ENCODE measurements around the gene FIBCD1. TPM values are rescaled to one million over a fixed set of nuclear protein-coding genes. Genes with fewer than 3 reads are reported as not detected.

FIBCD1 gene
- total RNA-seq, 2 experiments from 2014 or later = not detected

DNA sequence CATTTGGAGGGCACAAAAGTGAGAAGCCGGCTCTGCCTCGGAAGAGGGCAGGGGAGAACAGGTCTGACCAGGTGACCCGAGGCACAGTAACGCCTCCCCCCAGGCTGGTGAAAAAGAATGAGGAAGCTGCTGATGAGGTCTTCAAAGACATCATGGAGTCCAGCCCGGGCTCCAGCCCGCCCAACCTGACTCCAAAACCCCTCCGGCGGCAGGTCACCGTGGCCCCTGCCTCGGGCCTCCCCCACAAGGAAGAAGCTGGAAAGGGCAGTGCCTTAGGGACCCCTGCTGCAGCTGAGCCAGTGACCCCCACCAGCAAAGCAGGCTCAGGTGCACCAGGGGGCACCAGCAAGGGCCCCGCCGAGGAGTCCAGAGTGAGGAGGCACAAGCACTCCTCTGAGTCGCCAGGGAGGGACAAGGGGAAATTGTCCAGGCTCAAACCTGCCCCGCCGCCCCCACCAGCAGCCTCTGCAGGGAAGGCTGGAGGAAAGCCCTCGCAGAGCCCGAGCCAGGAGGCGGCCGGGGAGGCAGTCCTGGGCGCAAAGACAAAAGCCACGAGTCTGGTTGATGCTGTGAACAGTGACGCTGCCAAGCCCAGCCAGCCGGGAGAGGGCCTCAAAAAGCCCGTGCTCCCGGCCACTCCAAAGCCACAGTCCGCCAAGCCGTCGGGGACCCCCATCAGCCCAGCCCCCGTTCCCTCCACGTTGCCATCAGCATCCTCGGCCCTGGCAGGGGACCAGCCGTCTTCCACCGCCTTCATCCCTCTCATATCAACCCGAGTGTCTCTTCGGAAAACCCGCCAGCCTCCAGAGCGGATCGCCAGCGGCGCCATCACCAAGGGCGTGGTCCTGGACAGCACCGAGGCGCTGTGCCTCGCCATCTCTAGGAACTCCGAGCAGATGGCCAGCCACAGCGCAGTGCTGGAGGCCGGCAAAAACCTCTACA lies 54.2 kb downstream of the FIBCD1 start:
- Mint-ChIP-seq H3K4me1 (ENCODE audit: low read depth) (no peaks in the 10 kb centered on the region), H3K4me3 (no peak overlapping the region), H3K36me3 (ENCODE audit: low read depth) (peaks cover 24% of the 10 kb centered on the region), H3K27ac (no peak overlapping the region), H3K27me3 (ENCODE audit: low read depth) (no peaks in the 10 kb centered on the region), H3K9me3 (no peaks in the 10 kb centered on the region)
- intact Hi-C loops (cut with micrococcal nuclease) = no loop called here
- CTCF ChIA-PET = interaction anchor here (0.6 to 1.2 kb wide), 2 partner anchors 162 to 930 kb away, joined by 3 read pairs; no protein-coding TSS in a partner anchor
- no peak for DNase-seq

DNA sequence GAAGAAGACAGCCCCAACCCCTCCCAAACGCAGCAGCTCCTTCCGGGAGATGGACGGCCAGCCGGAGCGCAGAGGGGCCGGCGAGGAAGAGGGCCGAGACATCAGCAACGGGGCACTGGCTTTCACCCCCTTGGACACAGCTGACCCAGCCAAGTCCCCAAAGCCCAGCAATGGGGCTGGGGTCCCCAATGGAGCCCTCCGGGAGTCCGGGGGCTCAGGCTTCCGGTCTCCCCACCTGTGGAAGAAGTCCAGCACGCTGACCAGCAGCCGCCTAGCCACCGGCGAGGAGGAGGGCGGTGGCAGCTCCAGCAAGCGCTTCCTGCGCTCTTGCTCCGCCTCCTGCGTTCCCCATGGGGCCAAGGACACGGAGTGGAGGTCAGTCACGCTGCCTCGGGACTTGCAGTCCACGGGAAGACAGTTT lies 54.9 kb downstream of the FIBCD1 start:
- Mint-ChIP-seq H3K27me3 (ENCODE audit: low read depth) (no peaks in the 10 kb centered on the region), H3K9me3 (no peaks in the 10 kb centered on the region), H3K4me1 (ENCODE audit: low read depth) (no peaks in the 10 kb centered on the region), H3K4me3 (no peak overlapping the region), H3K27ac (no peak overlapping the region), H3K36me3 (ENCODE audit: low read depth) (peaks cover 28% of the 10 kb centered on the region)
- intact Hi-C loops (cut with micrococcal nuclease) = no loop called here
- no peak for DNase-seq
- CTCF ChIA-PET = interaction anchor here (1.2 kb wide), 1 partner anchor 162 kb away, joined by 3 read pairs; no protein-coding TSS in a partner anchor

DNA sequence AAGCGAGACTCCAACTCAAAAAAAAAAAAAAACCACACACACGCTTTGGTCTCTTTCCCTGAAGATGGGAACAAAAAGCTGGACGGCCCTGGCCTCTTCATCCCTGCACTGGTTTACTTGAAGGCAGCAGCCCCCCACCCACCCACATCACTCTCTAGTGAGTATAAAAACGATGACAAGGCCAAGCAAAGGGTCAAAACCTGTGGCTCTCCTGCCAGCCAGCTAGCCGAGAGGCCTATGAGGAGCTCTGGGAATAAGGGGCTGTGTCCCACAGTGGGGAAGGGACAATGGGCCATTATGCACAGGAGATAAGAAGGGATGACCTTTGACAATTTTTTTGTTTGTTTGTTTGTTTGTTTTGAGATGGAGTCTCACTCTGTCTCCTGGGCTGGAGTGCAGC lies 55.6 kb downstream of the FIBCD1 start:
- CTCF ChIA-PET = interaction anchor here (0.6 to 0.7 kb wide), 2 partner anchors 113 to 169 kb away, joined by 4 to 8 read pairs; no protein-coding TSS in a partner anchor
- H3K4me1 Mint-ChIP-seq (ENCODE audit: low read depth) = no peaks in the 10 kb centered on the region
- no peaks in the 10 kb centered on the region for H3K27me3 Mint-ChIP-seq (ENCODE audit: low read depth)
- H3K4me3 Mint-ChIP-seq = no peak overlapping the region
- intact Hi-C loops (cut with micrococcal nuclease) = no loop called here
- H3K9me3 Mint-ChIP-seq = no peaks in the 10 kb centered on the region
- no peak overlapping the region for H3K27ac Mint-ChIP-seq
- peaks cover 30% of the 10 kb centered on the region for H3K36me3 Mint-ChIP-seq (ENCODE audit: low read depth)
- DNase-seq = no peak

DNA sequence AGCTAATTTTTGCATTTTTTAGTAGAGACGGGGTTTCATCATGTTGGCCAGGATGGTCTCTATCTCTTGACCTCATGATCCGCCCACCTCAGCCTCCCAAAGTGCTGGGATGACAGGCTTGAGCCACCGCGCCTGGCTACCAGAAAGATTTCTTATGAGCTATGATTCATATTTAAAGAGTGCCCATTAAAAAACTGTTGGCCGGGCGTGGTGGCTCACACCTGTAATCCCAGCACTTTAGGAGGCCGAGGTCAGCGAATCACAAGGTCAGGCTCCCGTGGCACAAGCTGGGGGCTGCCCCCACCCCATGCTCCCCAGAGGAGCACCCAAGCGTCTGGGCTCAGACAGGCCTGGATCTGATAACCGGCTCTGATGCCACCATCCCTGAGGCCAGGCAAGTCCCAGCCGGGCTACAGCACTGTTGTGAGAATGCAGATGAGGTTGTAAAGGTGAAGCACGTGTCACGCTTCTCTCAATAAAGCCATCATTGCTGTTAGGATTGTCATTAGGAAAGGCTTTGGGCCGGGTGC lies 56.3 kb downstream of the FIBCD1 start:
- Mint-ChIP-seq H3K36me3 (ENCODE audit: low read depth) (peaks cover 33% of the 10 kb centered on the region), H3K27me3 (ENCODE audit: low read depth) (no peaks in the 10 kb centered on the region), H3K9me3 (no peaks in the 10 kb centered on the region), H3K4me1 (ENCODE audit: low read depth) (no peaks in the 10 kb centered on the region), H3K27ac (no peak overlapping the region), H3K4me3 (no peak overlapping the region)
- no peak for DNase-seq
- intact Hi-C loops (cut with micrococcal nuclease) = no loop called here
- CTCF ChIA-PET = interaction anchor here (0.6 to 0.7 kb wide), 2 partner anchors 114 to 170 kb away, joined by 4 to 8 read pairs; no protein-coding TSS in a partner anchor

DNA sequence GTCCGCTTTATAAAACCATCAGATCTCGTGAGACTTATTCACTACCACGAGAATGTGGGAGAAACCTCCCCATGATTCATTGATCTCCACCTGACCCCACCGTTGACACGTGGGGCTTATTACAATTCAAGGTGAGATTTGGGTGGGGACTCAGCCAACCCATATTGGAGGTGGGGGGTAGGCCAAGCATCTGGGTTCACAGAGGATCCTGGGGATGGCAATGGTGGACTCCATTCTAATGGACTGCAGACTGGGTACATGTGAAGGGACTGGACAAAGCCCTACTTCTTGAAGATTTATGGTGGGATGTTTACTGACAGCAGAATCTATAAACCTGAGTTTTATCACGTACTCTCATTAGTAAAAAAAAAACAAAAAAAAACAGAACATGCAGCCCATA lies 57.5 kb downstream of the FIBCD1 start:
- intact Hi-C loops (cut with micrococcal nuclease) = no loop called here
- H3K4me3 Mint-ChIP-seq = no peak overlapping the region
- H3K36me3 Mint-ChIP-seq (ENCODE audit: low read depth) = peaks cover 31% of the 10 kb centered on the region
- no peaks in the 10 kb centered on the region for H3K4me1 Mint-ChIP-seq (ENCODE audit: low read depth)
- CTCF ChIA-PET = interaction anchor here (1.4 kb wide), 1 partner anchor 16 kb away, joined by 8 read pairs; no protein-coding TSS in a partner anchor
- peak overlapping the region; percentile 35 for H3K27ac Mint-ChIP-seq
- no peak for DNase-seq
- no peaks in the 10 kb centered on the region for H3K27me3 Mint-ChIP-seq (ENCODE audit: low read depth)
- no peaks in the 10 kb centered on the region for H3K9me3 Mint-ChIP-seq

DNA sequence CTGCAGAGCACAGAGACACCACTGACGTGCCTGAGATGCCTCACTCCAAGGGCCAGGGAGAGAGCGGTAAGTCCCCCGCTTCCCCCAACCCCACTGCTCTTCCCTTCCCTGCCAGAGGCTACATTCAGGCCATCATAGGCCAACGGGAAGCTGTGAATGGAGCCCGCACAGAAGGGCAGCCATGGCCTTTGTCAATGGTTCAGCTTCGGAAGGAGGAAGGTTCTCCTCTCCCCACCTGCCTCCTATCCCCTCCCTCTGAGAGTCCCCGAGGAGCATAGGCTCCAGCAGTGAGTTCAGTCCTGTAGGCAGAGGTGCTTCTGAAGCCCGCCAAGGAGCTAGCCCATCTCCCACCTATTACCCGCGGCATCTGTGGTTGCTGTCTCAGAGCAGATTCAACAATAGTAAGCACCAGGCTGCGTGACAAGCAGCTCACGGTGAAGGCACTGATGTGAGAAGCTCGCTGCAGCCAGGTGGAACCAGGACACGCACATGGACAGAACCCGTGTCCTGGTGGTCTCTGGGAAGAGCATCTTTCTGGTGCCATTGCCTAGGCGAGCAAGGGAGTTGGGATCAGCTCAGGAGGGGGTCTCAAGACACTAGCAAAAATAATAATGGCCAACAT lies 58.3 kb downstream of the FIBCD1 start:
- H3K27ac Mint-ChIP-seq = no peak overlapping the region
- no peaks in the 10 kb centered on the region for H3K9me3 Mint-ChIP-seq
- no peak overlapping the region for H3K4me3 Mint-ChIP-seq
- no peak for DNase-seq
- H3K36me3 Mint-ChIP-seq (ENCODE audit: low read depth) = peaks cover 27% of the 10 kb centered on the region
- H3K27me3 Mint-ChIP-seq (ENCODE audit: low read depth) = no peaks in the 10 kb centered on the region
- no peaks in the 10 kb centered on the region for H3K4me1 Mint-ChIP-seq (ENCODE audit: low read depth)
- intact Hi-C loops (cut with micrococcal nuclease) = no loop called here
- CTCF ChIA-PET = interaction anchor here (1.4 kb wide), 1 partner anchor 15 kb away, joined by 8 read pairs; no protein-coding TSS in a partner anchor

DNA sequence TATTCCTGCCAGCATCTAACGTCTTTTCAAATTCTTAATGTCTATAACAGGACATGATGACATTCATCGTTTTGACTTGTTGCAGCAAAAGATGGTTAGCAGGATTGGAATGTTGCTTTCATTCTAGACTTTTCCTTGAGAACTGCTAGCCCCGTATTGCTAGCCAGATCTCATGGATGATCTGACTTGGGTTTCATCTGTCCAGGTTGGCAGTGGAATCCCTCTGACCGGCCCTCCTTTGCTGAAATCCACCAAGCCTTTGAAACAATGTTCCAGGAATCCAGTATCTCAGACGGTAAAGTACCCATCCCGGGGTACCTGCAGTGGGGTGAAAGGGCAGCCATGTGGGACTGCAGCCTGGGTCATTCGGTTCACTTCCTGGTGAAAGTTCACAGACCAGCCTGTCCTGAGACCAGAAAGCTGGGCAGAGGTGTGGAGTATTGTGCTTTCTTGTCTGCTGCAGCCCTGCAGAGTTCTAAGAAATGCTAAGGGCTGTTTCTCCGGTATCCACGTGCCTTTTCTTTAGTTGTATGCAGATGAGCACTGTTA lies 59.1 kb downstream of the FIBCD1 start:
- Mint-ChIP-seq H3K4me3 (no peak overlapping the region), H3K4me1 (ENCODE audit: low read depth) (no peaks in the 10 kb centered on the region), H3K27ac (no peak overlapping the region), H3K27me3 (ENCODE audit: low read depth) (no peaks in the 10 kb centered on the region), H3K36me3 (ENCODE audit: low read depth) (peaks cover 26% of the 10 kb centered on the region), H3K9me3 (no peaks in the 10 kb centered on the region)
- intact Hi-C loops (cut with micrococcal nuclease) = no loop called here
- CTCF ChIA-PET = interaction anchor here (1.4 kb wide), 1 partner anchor 14 kb away, joined by 8 read pairs; no protein-coding TSS in a partner anchor
- DNase-seq = no peak

DNA sequence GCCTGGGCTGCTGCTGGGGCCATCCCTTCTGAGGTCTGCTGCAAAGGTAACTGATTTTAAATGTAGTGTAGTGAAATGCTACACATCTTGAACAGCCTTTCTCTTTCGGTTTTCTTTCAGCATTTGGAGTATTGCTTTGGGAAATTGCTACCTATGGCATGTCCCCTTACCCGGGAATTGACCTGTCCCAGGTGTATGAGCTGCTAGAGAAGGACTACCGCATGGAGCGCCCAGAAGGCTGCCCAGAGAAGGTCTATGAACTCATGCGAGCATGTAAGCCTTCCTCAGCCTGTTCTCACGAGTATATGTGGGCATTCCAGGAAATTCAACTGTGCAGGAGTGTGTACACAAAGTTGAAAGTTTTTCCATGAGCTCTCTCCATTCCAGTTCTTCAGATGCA lies 60.8 kb downstream of the FIBCD1 start:
- H3K27ac Mint-ChIP-seq = no peak overlapping the region
- no peaks in the 10 kb centered on the region for H3K27me3 Mint-ChIP-seq (ENCODE audit: low read depth)
- peaks cover 26% of the 10 kb centered on the region for H3K36me3 Mint-ChIP-seq (ENCODE audit: low read depth)
- no peak for DNase-seq
- H3K4me1 Mint-ChIP-seq (ENCODE audit: low read depth) = no peaks in the 10 kb centered on the region
- CTCF ChIA-PET = no interaction called here
- intact Hi-C loops (cut with micrococcal nuclease) = no loop called here
- H3K4me3 Mint-ChIP-seq = no peak overlapping the region
- H3K9me3 Mint-ChIP-seq = no peaks in the 10 kb centered on the region

DNA sequence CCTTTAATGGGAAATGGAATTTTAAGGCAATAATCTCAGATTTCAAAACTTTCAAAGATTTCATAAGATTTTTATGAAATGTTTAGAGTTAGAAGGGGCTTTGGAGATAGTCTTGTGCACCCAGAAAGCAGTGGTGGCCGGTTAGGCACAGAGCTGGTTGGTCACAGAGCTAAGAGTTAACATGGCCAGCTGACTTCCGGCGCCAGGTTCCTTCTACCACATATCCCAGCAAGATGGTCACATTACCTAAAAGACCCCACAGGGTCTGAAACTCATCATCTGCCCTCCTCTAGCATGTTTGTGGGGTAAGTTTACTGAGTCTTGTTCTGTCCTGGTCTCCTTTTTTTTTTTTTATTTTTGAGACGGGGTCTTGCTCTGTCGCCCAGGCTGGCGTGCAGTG lies 61.7 kb downstream of the FIBCD1 start:
- Mint-ChIP-seq H3K9me3 (no peaks in the 10 kb centered on the region), H3K4me3 (no peak overlapping the region), H3K4me1 (ENCODE audit: low read depth) (no peaks in the 10 kb centered on the region), H3K27ac (no peak overlapping the region), H3K36me3 (ENCODE audit: low read depth) (peaks cover 27% of the 10 kb centered on the region), H3K27me3 (ENCODE audit: low read depth) (no peaks in the 10 kb centered on the region)
- DNase-seq = no peak
- intact Hi-C loops (cut with micrococcal nuclease) = no loop called here
- CTCF ChIA-PET = no interaction called here

DNA sequence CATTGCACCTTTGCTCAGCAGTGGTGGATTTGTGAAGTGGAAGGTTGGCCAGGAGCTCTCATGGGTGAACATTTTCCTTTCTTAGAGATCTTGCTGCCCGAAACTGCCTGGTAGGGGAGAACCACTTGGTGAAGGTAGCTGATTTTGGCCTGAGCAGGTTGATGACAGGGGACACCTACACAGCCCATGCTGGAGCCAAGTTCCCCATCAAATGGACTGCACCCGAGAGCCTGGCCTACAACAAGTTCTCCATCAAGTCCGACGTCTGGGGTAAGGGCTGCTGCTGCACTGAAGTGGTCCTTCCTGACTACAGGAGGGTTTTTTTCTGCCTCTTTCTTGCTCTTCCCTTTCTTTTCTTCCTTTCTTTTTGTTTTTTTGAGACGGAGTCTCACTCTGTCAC lies 64.3 kb downstream of the FIBCD1 start:
- Mint-ChIP-seq H3K4me1 (ENCODE audit: low read depth) (no peaks in the 10 kb centered on the region), H3K36me3 (ENCODE audit: low read depth) (peaks cover 19% of the 10 kb centered on the region), H3K27me3 (ENCODE audit: low read depth) (no peaks in the 10 kb centered on the region), H3K27ac (no peak overlapping the region), H3K9me3 (no peaks in the 10 kb centered on the region), H3K4me3 (no peak overlapping the region)
- CTCF ChIA-PET = no interaction called here
- intact Hi-C loops (cut with micrococcal nuclease) = loop anchor here (5.0 kb wide), 1 partner anchor 123 kb away; no protein-coding TSS in a partner anchor
- DNase-seq = no peak

DNA sequence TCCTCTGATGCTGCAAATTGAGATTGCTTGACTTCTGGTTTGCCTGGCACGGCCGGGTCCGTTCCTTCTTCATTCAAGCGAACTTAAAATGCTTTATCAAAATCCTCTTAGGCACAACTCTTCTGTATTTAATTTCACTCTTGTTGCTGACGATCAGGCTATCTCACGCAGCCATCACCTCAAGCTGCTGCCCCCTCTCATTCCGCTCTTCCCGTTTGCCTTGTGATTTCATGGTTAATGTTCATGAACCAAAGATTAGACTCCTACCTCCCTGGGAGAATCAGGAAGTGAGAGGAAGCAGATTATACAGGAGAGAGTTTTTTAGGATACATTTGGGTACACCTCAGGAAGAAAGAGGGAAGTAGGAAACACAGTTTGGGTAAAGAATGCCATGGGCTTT lies 65.1 kb downstream of the FIBCD1 start:
- CTCF ChIA-PET = no interaction called here
- H3K27me3 Mint-ChIP-seq (ENCODE audit: low read depth) = no peaks in the 10 kb centered on the region
- no peaks in the 10 kb centered on the region for H3K9me3 Mint-ChIP-seq
- intact Hi-C loops (cut with micrococcal nuclease) = loop anchor here (5.0 kb wide), 1 partner anchor 123 kb away; no protein-coding TSS in a partner anchor
- no peak overlapping the region for H3K4me3 Mint-ChIP-seq
- no peak overlapping the region for H3K27ac Mint-ChIP-seq
- H3K36me3 Mint-ChIP-seq (ENCODE audit: low read depth) = peaks cover 14% of the 10 kb centered on the region
- no peaks in the 10 kb centered on the region for H3K4me1 Mint-ChIP-seq (ENCODE audit: low read depth)
- DNase-seq = no peak

DNA sequence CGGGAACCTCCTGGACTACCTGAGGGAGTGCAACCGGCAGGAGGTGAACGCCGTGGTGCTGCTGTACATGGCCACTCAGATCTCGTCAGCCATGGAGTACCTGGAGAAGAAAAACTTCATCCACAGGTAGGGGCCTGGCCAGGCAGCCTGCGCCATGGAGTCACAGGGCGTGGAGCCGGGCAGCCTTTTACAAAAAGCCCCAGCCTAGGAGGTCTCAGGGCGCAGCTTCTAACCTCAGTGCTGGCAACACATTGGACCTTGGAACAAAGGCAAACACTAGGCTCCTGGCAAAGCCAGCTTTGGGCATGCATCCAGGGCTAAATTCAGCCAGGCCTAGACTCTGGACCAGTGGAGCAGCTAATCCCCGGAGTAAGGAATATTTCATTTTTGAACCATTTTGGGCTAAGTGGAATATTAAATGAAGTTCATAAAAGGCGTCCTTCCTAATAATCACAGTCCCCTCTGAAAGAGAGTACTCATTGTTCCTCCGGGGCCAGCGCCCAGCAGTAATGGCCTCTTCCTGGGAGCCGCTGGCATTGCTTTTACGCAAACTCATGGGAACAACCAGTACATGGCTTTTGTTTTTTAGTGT lies 66.0 kb downstream of the FIBCD1 start:
- Mint-ChIP-seq H3K4me3 (no peak overlapping the region), H3K27ac (no peak overlapping the region), H3K27me3 (ENCODE audit: low read depth) (no peaks in the 10 kb centered on the region), H3K9me3 (no peaks in the 10 kb centered on the region), H3K36me3 (ENCODE audit: low read depth) (peaks cover 10% of the 10 kb centered on the region), H3K4me1 (ENCODE audit: low read depth) (no peaks in the 10 kb centered on the region)
- CTCF ChIA-PET = no interaction called here
- intact Hi-C loops (cut with micrococcal nuclease) = loop anchor here (5.0 kb wide), 1 partner anchor 124 kb away; no protein-coding TSS in a partner anchor
- DNase-seq = no peak
